Spleen (tissue), 11 donors: ENCODE measurements around the gene KRT7. TPM values are rescaled to one million over a fixed set of nuclear protein-coding genes. Genes with fewer than 3 reads are reported as not detected.

Experiments used
- DNase-seq: peaks from one replicate; pipeline ENCODE4 v3.0.0-alpha.2; 2020
- H3K27ac ChIP-seq, 8 donors: fragments of 200-600 bp; sonication (generic) in 7 of 8; 1 replicate in 4 of 8; 2 replicates in 4 of 8; pipeline versions ENCODE4 v1.5.0 to v1.8.0; 2016 to 2021; ENCODE audit warnings: inconsistent platforms in 4 of 8, mild to moderate bottlenecking in 4 of 8, moderate library complexity in 1 of 8
- H3K27me3 ChIP-seq, 7 donors: fragments of 200-600 bp; sonication (generic) in 6 of 7; replicated peaks in 1 of 7; 1 replicate in 4 of 7; 2 replicates in 3 of 7; pipeline versions ENCODE4 v1.5.0 to v1.8.0; 2016 to 2021; ENCODE audit warnings: inconsistent platforms in 3 of 7, mild to moderate bottlenecking in 1 of 7
- H3K36me3 ChIP-seq, 6 donors: fragments of 200-600 bp; sonication (generic) in 5 of 6; 1 replicate in 4 of 6; 2 replicates in 2 of 6; pipeline versions ENCODE4 v1.5.0 to v1.8.0; 2016 to 2021; ENCODE audit warnings: inconsistent platforms in 2 of 6
- H3K4me1 ChIP-seq, 6 donors: fragments of 200-600 bp; sonication (generic) in 5 of 6; 1 replicate in 3 of 6; 2 replicates in 3 of 6; pipeline versions ENCODE4 v1.5.0 to v1.8.0; 2016 to 2021; ENCODE audit warnings: inconsistent platforms in 3 of 6
- H3K4me3 ChIP-seq, 8 donors: fragments of 200-600 bp; sonication (generic) in 7 of 8; 1 replicate in 4 of 8; 2 replicates in 4 of 8; pipeline versions ENCODE4 v1.5.0 to v1.8.0; 2016 to 2021; ENCODE audit warnings: inconsistent platforms in 4 of 8, mild to moderate bottlenecking in 4 of 8, moderate library complexity in 2 of 8
- H3K9me3 ChIP-seq, 8 donors: fragments of 200-600 bp; sonication (generic) in 7 of 8; 1 replicate in 4 of 8; 2 replicates in 4 of 8; pipeline versions ENCODE4 v1.5.0 to v1.8.0; 2016 to 2021; ENCODE audit warnings: inconsistent platforms in 4 of 8
- POLR2A ChIP-seq, 3 donors: fragments of 450-650 bp; IDR thresholded peaks; one replicate each; pipeline ENCODE4 v1.5.1; 2017; ENCODE audit warnings: antibody characterized with exemption in 3 of 3, mild to moderate bottlenecking in 1 of 3
- POLR2AphosphoS5 ChIP-seq, 3 donors: sonication (generic); formaldehyde crosslinking; IDR thresholded peaks; one replicate each; pipeline ENCODE4 v1.5.1; 2017; ENCODE audit warnings: antibody characterized with exemption in 3 of 3
- WGBS, 5 donors: extraction: QIAGEN DNeasy Blood & Tissue Kit in 3 of 5; methylation state at CpG; one replicate each; pipeline versions ENCODE4 v1.1.5 to v1.1.7; 2013 to 2018; 5-methylcytosine and 5-hydroxymethylcytosine counted together
- intact Hi-C: fragments of 100-400 bp; cut with DNase I; formaldehyde crosslinking; loops from one replicate; pipeline ENCODE4 v1.15.0; 2023; ENCODE audit warnings: low total_unique reads
- polyA plus RNA-seq, 3 donors: library from polyadenylated mRNA; stranded (reverse); fragments of 200-250 nt; gene quantifications; one replicate each; pipeline ENCODE4 v1.2.1, GENCODE V29; 2013
- total RNA-seq, 7 donors: library from RNA; depleted of rRNA in 3 of 7; stranded (reverse); fragments of >200 nt in 3 of 7; fragmentation: NEBNext Ultra II Directional in 4 of 7; extraction: Animal tissue kit (Norgen Biotek cat#: 25700) in 4 of 7; gene quantifications; one replicate each; pipeline versions ENCODE4 v1.1.0 to v1.2.1, GENCODE V29; 2016 to 2021
- TF ChIP-seq, protein P1 (sequence below), 11 experiments: fragments of 200-600 bp in 7 of 11; fragments of 450-650 bp in 4 of 11; sonication (generic) in 4 of 11; IDR thresholded peaks in 8 of 11; conservative IDR thresholded peaks in 3 of 11; 1 replicate in 7 of 11; 2 replicates in 4 of 11; pipeline versions ENCODE4 v1.4.0 to v1.8.0; 2016 to 2021; ENCODE audit warnings: antibody characterized with exemption in 11 of 11, inconsistent platforms in 4 of 11, mild to moderate bottlenecking in 1 of 11
- donor health status: healthy with polysubstance abuse.
- donor health status: DM: no; HTN: no; CAD: no; lungs with moderate emphysema.
- donor health status: DM: no; HTN: no; CAD: no.
- donor health status: Bipolar disorder and iron deficiency.
- donor health status: healthy.
- donor health status: DM: no; HTN: no; CAD: no.
- donor health status: DM: yes; HTN: yes; CAD: no.

KRT7 gene
- total and polyA plus RNA-seq, 10 donors, result 0.73 to 1.9 (median 1.2) TPM; not detected in 3

GRCh38 chr12:52223406-52224039 is 9.5 kb upstream of the KRT7 start:
- Histone ChIP-seq H3K4me1 (peaks cover 0 to 6% (median 0%) of the 10 kb centered on the region in 6 donors), H3K27me3 (peaks cover 0 to 51% (median 9%) of the 10 kb centered on the region in 7 donors), H3K27ac (no peak overlapping the region), H3K4me3 (no peak overlapping the region), H3K9me3 (no peaks in the 10 kb centered on the region), H3K36me3 (no peaks in the 10 kb centered on the region)
- WGBS, 5 donors, result 93 to 98% (median 96%) methylated on average over 5 of the region's 5 CpGs
- DNase-seq, result peak; percentile 4
- no peak for TF ChIP-seq POLR2A (IDR thresholded peaks at IDR 0.05)
- TF ChIP-seq, protein P1, sequence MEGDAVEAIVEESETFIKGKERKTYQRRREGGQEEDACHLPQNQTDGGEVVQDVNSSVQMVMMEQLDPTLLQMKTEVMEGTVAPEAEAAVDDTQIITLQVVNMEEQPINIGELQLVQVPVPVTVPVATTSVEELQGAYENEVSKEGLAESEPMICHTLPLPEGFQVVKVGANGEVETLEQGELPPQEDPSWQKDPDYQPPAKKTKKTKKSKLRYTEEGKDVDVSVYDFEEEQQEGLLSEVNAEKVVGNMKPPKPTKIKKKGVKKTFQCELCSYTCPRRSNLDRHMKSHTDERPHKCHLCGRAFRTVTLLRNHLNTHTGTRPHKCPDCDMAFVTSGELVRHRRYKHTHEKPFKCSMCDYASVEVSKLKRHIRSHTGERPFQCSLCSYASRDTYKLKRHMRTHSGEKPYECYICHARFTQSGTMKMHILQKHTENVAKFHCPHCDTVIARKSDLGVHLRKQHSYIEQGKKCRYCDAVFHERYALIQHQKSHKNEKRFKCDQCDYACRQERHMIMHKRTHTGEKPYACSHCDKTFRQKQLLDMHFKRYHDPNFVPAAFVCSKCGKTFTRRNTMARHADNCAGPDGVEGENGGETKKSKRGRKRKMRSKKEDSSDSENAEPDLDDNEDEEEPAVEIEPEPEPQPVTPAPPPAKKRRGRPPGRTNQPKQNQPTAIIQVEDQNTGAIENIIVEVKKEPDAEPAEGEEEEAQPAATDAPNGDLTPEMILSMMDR (IDR thresholded peaks at IDR 0.05 in 8 of 11, conservative IDR thresholded peaks at IDR 0.05 in 3 of 11), result no peak
- TF ChIP-seq POLR2AphosphoS5 (IDR thresholded peaks at IDR 0.05), result no peak
- intact Hi-C loops, result no loop called here

DNA sequence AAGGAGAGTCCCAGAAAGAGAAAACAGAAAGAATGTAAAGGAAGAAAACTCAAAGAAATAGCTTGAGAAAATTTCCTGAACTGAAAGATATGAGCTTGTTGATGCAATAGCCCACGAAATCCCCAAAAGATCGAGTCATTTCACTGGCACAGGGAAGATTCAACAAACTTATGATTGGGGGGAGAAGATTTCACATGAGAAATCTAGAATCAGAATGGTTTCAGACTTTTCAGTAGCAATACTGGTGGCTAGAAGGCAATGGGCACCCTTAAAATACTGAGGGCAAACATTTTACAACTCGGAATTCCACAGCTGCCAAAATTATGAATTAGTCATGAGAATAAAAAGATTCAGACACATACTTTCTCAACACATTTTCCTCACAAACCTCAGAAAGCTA is 8.9 kb upstream of the KRT7 start:
- no peaks in the 10 kb centered on the region for H3K9me3 ChIP-seq
- no peak for DNase-seq
- H3K4me3 ChIP-seq, result no peak overlapping the region
- intact Hi-C loops, result no loop called here
- no peak overlapping the region for H3K27ac ChIP-seq
- peaks cover 0 to 6% (median 0%) of the 10 kb centered on the region in 6 donors for H3K4me1 ChIP-seq
- H3K27me3 ChIP-seq, result peaks cover 0 to 56% (median 9%) of the 10 kb centered on the region in 7 donors
- TF ChIP-seq POLR2AphosphoS5 (IDR thresholded peaks at IDR 0.05) (no peak), POLR2A (IDR thresholded peaks at IDR 0.05) (no peak)
- TF ChIP-seq, protein P1 (IDR thresholded peaks at IDR 0.05 in 8 of 11, conservative IDR thresholded peaks at IDR 0.05 in 3 of 11), result no peak
- WGBS, 5 donors, result 41 to 73% (median 59%) methylated on average over 3 of the region's 3 CpGs
- H3K36me3 ChIP-seq, result no peaks in the 10 kb centered on the region

- H3K4me1 ChIP-seq, result peaks cover 0 to 6% (median 0%) of the 10 kb centered on the region in 6 donors
- no peaks in the 10 kb centered on the region for H3K9me3 ChIP-seq
- H3K27ac ChIP-seq, result no peak overlapping the region
- TF ChIP-seq POLR2AphosphoS5 (IDR thresholded peaks at IDR 0.05), result no peak
- TF ChIP-seq, protein P1 (IDR thresholded peaks at IDR 0.05 in 8 of 11, conservative IDR thresholded peaks at IDR 0.05 in 3 of 11), result no peak
- TF ChIP-seq POLR2A (IDR thresholded peaks at IDR 0.05), result no peak
- H3K4me3 ChIP-seq, result no peak overlapping the region
- WGBS, 5 donors, result 81 to 91% (median 88%) methylated on average over 4 of the region's 4 CpGs
- intact Hi-C loops, result no loop called here
- H3K27me3 ChIP-seq, result peaks cover 0 to 67% (median 9%) of the 10 kb centered on the region in 7 donors
- DNase-seq, result peak; percentile 14
- no peaks in the 10 kb centered on the region for H3K36me3 ChIP-seq
Observed at GRCh38 chr12:52225752-52226151, 7.3 kb upstream of the KRT7 start.

- Histone ChIP-seq H3K27me3 (peaks cover 0 to 69% (median 9%) of the 10 kb centered on the region in 7 donors), H3K9me3 (no peaks in the 10 kb centered on the region), H3K4me1 (peaks cover 0 to 6% (median 0%) of the 10 kb centered on the region in 6 donors), H3K4me3 (no peak overlapping the region), H3K27ac (peak overlapping the region in 1 of 8 donors; percentile 11), H3K36me3 (no peaks in the 10 kb centered on the region)
- DNase-seq, result no peak
- TF ChIP-seq POLR2A (IDR thresholded peaks at IDR 0.05) (no peak), POLR2AphosphoS5 (IDR thresholded peaks at IDR 0.05) (no peak)
- TF ChIP-seq, protein P1 (IDR thresholded peaks at IDR 0.05 in 8 of 11, conservative IDR thresholded peaks at IDR 0.05 in 3 of 11), result no peak
- intact Hi-C loops, result no loop called here
- WGBS, 5 donors, result 41 to 72% (median 61%) methylated on average over 4 of the region's 4 CpGs
Observed at GRCh38 chr12:52226446-52226845, 6.6 kb upstream of the KRT7 start.
